SU-DHL-6 (cell line): Measurements from ENCODE around the gene CRYBB1.

Experiments
- EZH2phosphoT487 ChIP-seq: fragments of 200-600 bp; sonication (generic), shearing (Covaris generic); conservative IDR thresholded peaks from 2 replicates; pipeline ENCODE4 v1.6.1; 2018; ENCODE audit warnings: mild to moderate bottlenecking, antibody characterized with exemption, low read length, moderate library complexity, mixed read lengths
- TF ChIP-seq, protein P1 (sequence below): fragments of 200-600 bp; sonication (generic); IDR thresholded peaks from one replicate; pipeline ENCODE4 v1.5.1; 2017; ENCODE audit warnings: antibody characterized with exemption, mild to moderate bottlenecking, low read length, moderate library complexity; ENCODE audit not compliant: insufficient read depth, poor library complexity, severe bottlenecking

- TF ChIP-seq, protein P1, sequence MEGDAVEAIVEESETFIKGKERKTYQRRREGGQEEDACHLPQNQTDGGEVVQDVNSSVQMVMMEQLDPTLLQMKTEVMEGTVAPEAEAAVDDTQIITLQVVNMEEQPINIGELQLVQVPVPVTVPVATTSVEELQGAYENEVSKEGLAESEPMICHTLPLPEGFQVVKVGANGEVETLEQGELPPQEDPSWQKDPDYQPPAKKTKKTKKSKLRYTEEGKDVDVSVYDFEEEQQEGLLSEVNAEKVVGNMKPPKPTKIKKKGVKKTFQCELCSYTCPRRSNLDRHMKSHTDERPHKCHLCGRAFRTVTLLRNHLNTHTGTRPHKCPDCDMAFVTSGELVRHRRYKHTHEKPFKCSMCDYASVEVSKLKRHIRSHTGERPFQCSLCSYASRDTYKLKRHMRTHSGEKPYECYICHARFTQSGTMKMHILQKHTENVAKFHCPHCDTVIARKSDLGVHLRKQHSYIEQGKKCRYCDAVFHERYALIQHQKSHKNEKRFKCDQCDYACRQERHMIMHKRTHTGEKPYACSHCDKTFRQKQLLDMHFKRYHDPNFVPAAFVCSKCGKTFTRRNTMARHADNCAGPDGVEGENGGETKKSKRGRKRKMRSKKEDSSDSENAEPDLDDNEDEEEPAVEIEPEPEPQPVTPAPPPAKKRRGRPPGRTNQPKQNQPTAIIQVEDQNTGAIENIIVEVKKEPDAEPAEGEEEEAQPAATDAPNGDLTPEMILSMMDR: no peak
- TF ChIP-seq EZH2phosphoT487: no peak
Observed at GRCh38 chr22:26602127-26602526, 15.7 kb downstream of the CRYBB1 start.
